IMR-90 (cell line): ENCODE results near the gene EFNA5. TPM values are rescaled to one million over a fixed set of nuclear protein-coding genes. Genes with fewer than 3 reads are reported as not detected.

Experiments used
- ATAC-seq: fragments of 200-7000 bp; cut with Tn5 transposase; 2 replicates; pipeline ENCODE4 v1.9.1; 2020; ENCODE audit warnings: low read depth, mild to moderate bottlenecking, moderate library complexity
- BruUV-seq: library from RNA; stranded (reverse); fragments of 400-500 nt; replicated peaks from 2 replicates; lab custom pipeline; 2021; lab: Mats Ljungman, UMichigan
- CTCF ChIA-PET: fragments of 300-600 bp; formaldehyde crosslinking; extraction: SDS; loops from one replicate; lab custom pipeline; 2021; ENCODE audit warnings: antibody characterized with exemption; lab: Yijun Ruan, JAX
- POLR2A ChIA-PET: fragments of 300-600 bp; sonication (Branson Sonifier 250); formaldehyde crosslinking; loops from one replicate; lab custom pipeline; 2022; ENCODE audit warnings: antibody characterized with exemption; ENCODE audit not compliant: unreplicated experiment; lab: Charles Lee
- DNase-seq: peaks from one replicate; pipeline ENCODE4 v3.0.0; 2013
- H2AFZ ChIP-seq: replicated peaks from 2 replicates; pipeline ENCODE3; 2013; ENCODE audit warnings: low read length, mild to moderate bottlenecking; ENCODE audit not compliant: poor library complexity
- H2AK5ac ChIP-seq: 2 replicates; pipeline ENCODE4 v1.6.1; 2013; ENCODE audit warnings: low read depth, low read length, inconsistent platforms
- H2AK9ac ChIP-seq: replicated peaks from 2 replicates; pipeline ENCODE3; 2013; ENCODE audit warnings: mild to moderate bottlenecking, low read depth, low read length, moderate library complexity; ENCODE audit not compliant: poor library complexity
- H2BK120ac ChIP-seq: 2 replicates; pipeline ENCODE4 v1.6.1; 2013; ENCODE audit warnings: low read depth, low read length, inconsistent platforms
- H2BK15ac ChIP-seq: 3 replicates; pipeline ENCODE4 v1.6.1; 2013; ENCODE audit warnings: low read depth, low read length, inconsistent platforms
- H2BK20ac ChIP-seq: 2 replicates; pipeline ENCODE4 v1.6.1; 2013; ENCODE audit warnings: low read depth, mild to moderate bottlenecking, inconsistent platforms, low read length, moderate library complexity
- H2BK5ac ChIP-seq: 2 replicates; pipeline ENCODE4 v1.6.1; 2013; ENCODE audit warnings: mild to moderate bottlenecking, low read depth, low read length, inconsistent platforms; ENCODE audit not compliant: poor library complexity, severe bottlenecking
- H3K14ac ChIP-seq: replicated peaks from 2 replicates; pipeline ENCODE4 v1.6.1; 2013; ENCODE audit warnings: low read depth, low read length, inconsistent platforms
- H3K18ac ChIP-seq: 2 replicates; pipeline ENCODE4 v1.6.1; 2013; ENCODE audit warnings: low read depth, low read length, control low read depth
- H3K23ac ChIP-seq: 2 replicates; pipeline ENCODE4 v1.6.1; 2013; ENCODE audit warnings: low read depth, low read length, inconsistent platforms
- H3K27ac ChIP-seq: 2 replicates; pipeline ENCODE4 v1.5.1; 2013; ENCODE audit warnings: mild to moderate bottlenecking, control low read depth, low read length; ENCODE audit not compliant: insufficient read depth
- H3K27me3 ChIP-seq: 2 replicates; pipeline ENCODE4 v1.6.1; 2013; ENCODE audit warnings: low read length; ENCODE audit not compliant: control insufficient read depth, insufficient read depth
- H3K36me3 ChIP-seq: 2 replicates; pipeline ENCODE4 v1.6.1; 2013; ENCODE audit warnings: low read length, mixed read lengths; ENCODE audit not compliant: control insufficient read depth, insufficient read depth
- H3K4ac ChIP-seq: 2 replicates; pipeline ENCODE4 v1.6.1; 2013; ENCODE audit warnings: low read depth, low read length, inconsistent platforms
- H3K4me1 ChIP-seq: 2 replicates; pipeline ENCODE4 v1.6.1; 2013; ENCODE audit warnings: low read length, mixed read lengths; ENCODE audit not compliant: control insufficient read depth, insufficient read depth
- H3K4me2 ChIP-seq: 2 replicates; pipeline ENCODE4 v1.6.1; 2013; ENCODE audit warnings: low read depth, mild to moderate bottlenecking, control low read depth, low read length, moderate library complexity
- H3K4me3 ChIP-seq: 2 replicates; pipeline ENCODE4 v1.5.1; 2013; ENCODE audit warnings: low read depth, mild to moderate bottlenecking, control low read depth, low read length, moderate library complexity; ENCODE audit not compliant: insufficient read depth
- H3K56ac ChIP-seq: 2 replicates; pipeline ENCODE4 v1.6.1; 2013; ENCODE audit warnings: low read length, inconsistent platforms; ENCODE audit not compliant: insufficient read depth; ENCODE audit errors: extremely low read depth
- H3K79me1 ChIP-seq, 2 experiments: 2 replicates each; pipeline ENCODE4 v1.6.1; 2013; ENCODE audit warnings: low read length in 2 of 2, inconsistent platforms in 1 of 2, low read depth in 1 of 2
- H3K9ac ChIP-seq: 2 replicates; pipeline ENCODE4 v1.6.1; 2013; ENCODE audit warnings: low read depth, low read length, control low read depth
- H3K9me1 ChIP-seq: 2 replicates; pipeline ENCODE4 v1.6.1; 2013; ENCODE audit warnings: low read length, inconsistent platforms; ENCODE audit not compliant: insufficient read depth
- H3K9me3 ChIP-seq: 2 replicates; pipeline ENCODE4 v1.6.1; 2013; ENCODE audit warnings: low read length; ENCODE audit not compliant: control insufficient read depth, insufficient read depth
- H4K20me1 ChIP-seq: 2 replicates; pipeline ENCODE4 v1.6.1; 2013; ENCODE audit warnings: low read length, inconsistent platforms; ENCODE audit not compliant: insufficient read depth
- H4K5ac ChIP-seq: 2 replicates; pipeline ENCODE4 v1.6.1; 2013; ENCODE audit warnings: mild to moderate bottlenecking, low read depth, low read length, control low read depth
- H4K8ac ChIP-seq, 2 experiments: 2 replicates each; pipeline ENCODE4 v1.6.1; 2013; ENCODE audit warnings: low read depth in 2 of 2, low read length in 2 of 2, control low read depth in 1 of 2, inconsistent platforms in 1 of 2
- H4K91ac ChIP-seq: 2 replicates; pipeline ENCODE4 v1.6.1; 2013; ENCODE audit warnings: low read depth, low read length, inconsistent platforms; ENCODE audit not compliant: insufficient read depth
- BHLHE40 ChIP-seq: fragments of 150-350 bp; IDR thresholded peaks from 2 replicates; pipeline ENCODE4 v1.6.1; 2016; ENCODE audit warnings: mild to moderate bottlenecking, low read depth, low read length
- CEBPB ChIP-seq: IDR thresholded peaks from 2 replicates; pipeline ENCODE4 v1.6.1; 2012; ENCODE audit warnings: low read depth, low read length, improper control_type of control experiment
- WGBS, 2 experiments: methylation state at CpG; one replicate each; pipeline versions ENCODE4 v1.1.5 to v1.1.7; 2013; ENCODE audit warnings: missing lambda C conversion rate in 2 of 2; ENCODE audit not compliant: insufficient read length in 1 of 2; ENCODE audit errors: extremely low coverage in 2 of 2; 5-methylcytosine and 5-hydroxymethylcytosine counted together
- dilution Hi-C: fragments of 300-500 bp; cut with HindIII; formaldehyde crosslinking; loops from one replicate; pipeline ENCODE4 v1.14.3; 2018; ENCODE audit warnings: low sequenced_read_pairs; ENCODE audit not compliant: unreplicated experiment
- in situ Hi-C: fragments of 300-500 bp; cut with MboI; formaldehyde crosslinking; loops from 3 replicates; pipeline ENCODE4 v1.14.3; 2019; ENCODE audit warnings: low sequenced_read_pairs, inconsistent platforms, mixed read lengths
- intact Hi-C: fragments of 100-400 bp; cut with micrococcal nuclease; formaldehyde crosslinking; loops from 2 replicates; pipeline ENCODE4 v1.10.0; 2022
- polyA plus RNA-seq, 3 experiments: library from polyadenylated mRNA; depleted of rRNA; stranded (reverse); fragments of >200 nt; gene quantifications; 2 replicates each; pipeline ENCODE4 v1.2.3, GENCODE V29; 2012; ENCODE audit warnings: low replicate concordance in 1 of 3
- total RNA-seq: library from RNA; depleted of rRNA; stranded (reverse); fragments of >200 nt; gene quantifications from 2 replicates; pipeline ENCODE4 v1.2.3, GENCODE V29; 2012
- TF ChIP-seq, protein P1 (sequence below): fragments of 150-350 bp; IDR thresholded peaks from 2 replicates; pipeline ENCODE4 v1.6.1; 2016; ENCODE audit warnings: low read depth, mild to moderate bottlenecking, low read length, moderate library complexity, borderline replicate concordance

The EFNA5 gene
- total and polyA plus RNA-seq, 2 of the 4 experiments (the other 2 are of a cell fraction) = 1.5 to 1.6 TPM

DNA sequence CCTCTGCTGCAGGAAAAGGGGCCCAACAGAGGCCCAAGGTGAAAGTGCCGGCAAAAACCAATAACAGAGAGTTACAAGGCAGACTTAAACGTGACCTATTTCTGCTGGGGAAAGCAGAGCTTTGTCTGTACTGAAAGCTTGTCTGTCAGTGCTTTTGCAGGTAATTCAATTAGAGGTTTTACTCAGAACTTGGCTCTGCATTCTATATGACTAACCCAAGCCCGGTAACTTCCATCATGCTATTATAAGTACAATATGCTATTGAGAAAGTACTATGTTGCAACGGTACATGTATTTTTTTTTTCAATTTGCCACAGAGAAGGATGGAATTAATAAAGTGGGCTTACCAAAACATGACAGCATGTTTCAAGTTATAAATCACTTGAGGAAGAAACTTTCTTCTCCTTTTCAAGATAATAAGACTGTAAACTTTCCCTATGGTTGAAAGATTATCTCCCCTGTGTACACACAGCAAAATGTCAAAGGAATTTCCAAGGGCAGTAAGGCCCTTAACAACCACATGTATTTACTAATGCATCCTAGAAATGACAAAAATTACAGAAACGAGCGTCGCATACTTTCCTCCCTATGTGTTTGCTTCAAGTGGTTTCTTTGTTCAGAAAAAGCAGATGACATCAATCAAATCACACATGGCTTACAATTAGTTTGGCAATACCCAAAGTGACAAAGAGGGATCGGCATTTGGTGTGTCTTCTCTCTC, 282.4 kb downstream of the EFNA5 start:
- H2AK9ac ChIP-seq = no peak overlapping the region
- H3K14ac ChIP-seq = peak overlapping the region; percentile 54; the same call in 1 of the 2 replicates
- in situ Hi-C loops (no loop called here), intact Hi-C loops (loop anchor here (2.0 kb wide), 1 partner anchor 282 kb away; the partner anchor contains the start of gene EFNA5), dilution Hi-C loops (no loop called here)
- DNase-seq (peak; percentile 83), ATAC-seq (peak; percentile 87)
- no TSS peak for BruUV-seq
- peaks cover 9% of the 10 kb centered on the region for H3K4me1 ChIP-seq
- peak overlapping the region; percentile 91 for H2BK120ac ChIP-seq
- no peaks in the 10 kb centered on the region for H3K79me1 ChIP-seq
- peak overlapping the region; percentile 61; the same call in 1 of the 2 replicates for H3K23ac ChIP-seq
- H4K91ac ChIP-seq = peak overlapping the region; percentile 58; the same call in 1 of the 2 replicates
- peak overlapping the region; percentile 72 for H2BK5ac ChIP-seq
- no peak overlapping the region for H2AFZ ChIP-seq
- peak overlapping the region; percentile 48; the same call in 1 of the 2 replicates for H3K56ac ChIP-seq
- H4K20me1 ChIP-seq = no peaks in the 10 kb centered on the region
- 9% methylated on average over 5 of the region's 8 CpGs; no CpG with 5 or more reads in 1 of the 2 experiments for WGBS, 2 experiments
- no peaks in the 10 kb centered on the region for H3K9me3 ChIP-seq
- H3K9ac ChIP-seq = peak overlapping the region; percentile 65
- TF ChIP-seq BHLHE40 (0 out of 2 replicates have a peak, but pooled peaks have one; percentile 1), CEBPB (peak; percentile 94)
- TF ChIP-seq, protein P1, sequence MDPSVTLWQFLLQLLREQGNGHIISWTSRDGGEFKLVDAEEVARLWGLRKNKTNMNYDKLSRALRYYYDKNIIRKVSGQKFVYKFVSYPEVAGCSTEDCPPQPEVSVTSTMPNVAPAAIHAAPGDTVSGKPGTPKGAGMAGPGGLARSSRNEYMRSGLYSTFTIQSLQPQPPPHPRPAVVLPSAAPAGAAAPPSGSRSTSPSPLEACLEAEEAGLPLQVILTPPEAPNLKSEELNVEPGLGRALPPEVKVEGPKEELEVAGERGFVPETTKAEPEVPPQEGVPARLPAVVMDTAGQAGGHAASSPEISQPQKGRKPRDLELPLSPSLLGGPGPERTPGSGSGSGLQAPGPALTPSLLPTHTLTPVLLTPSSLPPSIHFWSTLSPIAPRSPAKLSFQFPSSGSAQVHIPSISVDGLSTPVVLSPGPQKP = no peak
- no peaks in the 10 kb centered on the region for H3K27me3 ChIP-seq
- ChIA-PET POLR2A (interaction anchor here (0.6 to 1.0 kb wide), 2 partner anchors 69 to 347 kb away, joined by 3 read pairs; no protein-coding TSS in a partner anchor), CTCF (interaction anchor here (1.1 to 1.4 kb wide), 3 partner anchors 11 to 136 kb away, joined by 3 to 5 read pairs (median 3); no protein-coding TSS in a partner anchor)
- peaks cover 7% of the 10 kb centered on the region; the same call in 1 of the 2 replicates for H3K9me1 ChIP-seq
- H3K27ac ChIP-seq = peak overlapping the region; percentile 94
- H4K5ac ChIP-seq = peak overlapping the region; percentile 82
- H3K4me2 ChIP-seq = peak overlapping the region; percentile 58
- H2BK20ac ChIP-seq = peak overlapping the region; percentile 72
- H2AK5ac ChIP-seq = 0 out of 2 replicates have a peak overlapping the region, but pooled peaks have one; percentile 30
- H3K4ac ChIP-seq = peak overlapping the region; percentile 77
- peak overlapping the region; percentile 75 to 83 for H4K8ac ChIP-seq
- no peak overlapping the region for H3K4me3 ChIP-seq
- no peak overlapping the region for H2BK15ac ChIP-seq
- H3K18ac ChIP-seq = peak overlapping the region; percentile 66
- no peaks in the 10 kb centered on the region for H3K36me3 ChIP-seq
